Muscle layer of colon (tissue), 2 donors: Measurements from ENCODE around the gene ERCC8.

Experiments used
- H3K27ac ChIP-seq: one replicate; pipeline ENCODE4 v1.7.0; 2013; ENCODE audit warnings: low read depth, mild to moderate bottlenecking, low read length, moderate library complexity
- H3K27me3 ChIP-seq, 2 donors: one replicate each; pipeline ENCODE4 v1.7.0; 2013; ENCODE audit warnings: low read length in 2 of 2, mild to moderate bottlenecking in 2 of 2; ENCODE audit not compliant: insufficient read depth in 2 of 2, control insufficient read depth in 1 of 2
- H3K36me3 ChIP-seq: one replicate; pipeline ENCODE4 v1.7.0; 2013; ENCODE audit warnings: mild to moderate bottlenecking, low read length; ENCODE audit not compliant: insufficient read depth
- H3K4me1 ChIP-seq: one replicate; pipeline ENCODE4 v1.7.0; 2013; ENCODE audit warnings: mild to moderate bottlenecking, low read length; ENCODE audit not compliant: insufficient read depth
- H3K4me3 ChIP-seq, 2 donors: one replicate each; pipeline ENCODE4 v1.7.0; 2013; ENCODE audit warnings: low read length in 2 of 2, low read depth in 1 of 2, mild to moderate bottlenecking in 1 of 2, moderate library complexity in 1 of 2
- H3K9ac ChIP-seq: one replicate; pipeline ENCODE4 v1.7.0; 2013; ENCODE audit warnings: low read length
- H3K9me3 ChIP-seq: one replicate; pipeline ENCODE4 v1.7.0; 2013; ENCODE audit warnings: mild to moderate bottlenecking, low read length
- donor health status: abdominal sarcoma.
- donor health status: Adenocarcinoma of cecum.

ERCC8 gene

GRCh38 chr5:60916646-60917045 lies 28.2 kb downstream of the ERCC8 start:
- no peak overlapping the region for H3K4me3 ChIP-seq
- no peak overlapping the region for H3K9ac ChIP-seq
- no peaks in the 10 kb centered on the region for H3K4me1 ChIP-seq
- H3K27ac ChIP-seq = no peak overlapping the region
- H3K9me3 ChIP-seq = no peaks in the 10 kb centered on the region
- H3K36me3 ChIP-seq = no peaks in the 10 kb centered on the region
- H3K27me3 ChIP-seq = no peaks in the 10 kb centered on the region

DNA sequence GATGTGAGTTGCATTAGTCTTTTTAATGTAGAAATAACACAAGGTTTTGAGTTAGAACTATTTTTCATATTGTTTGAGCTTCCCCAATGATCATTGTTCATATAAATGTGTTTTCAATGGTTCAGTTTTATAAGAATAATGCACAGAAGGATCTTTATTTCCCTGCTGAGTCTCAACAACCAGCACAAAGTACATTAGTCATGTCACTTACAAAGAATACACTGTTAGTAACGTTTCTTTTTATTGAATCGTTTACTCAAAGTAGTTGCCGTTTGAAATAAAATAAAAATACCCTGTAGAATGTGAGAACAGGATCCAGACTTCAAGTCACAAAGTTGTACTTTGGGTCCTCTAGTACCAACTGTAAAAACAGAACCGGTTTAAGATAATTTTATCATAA lies 41.5 kb downstream of the ERCC8 start:
- no peaks in the 10 kb centered on the region for H3K4me1 ChIP-seq
- no peaks in the 10 kb centered on the region for H3K9me3 ChIP-seq
- no peaks in the 10 kb centered on the region for H3K36me3 ChIP-seq
- H3K27ac ChIP-seq = no peak overlapping the region
- no peak overlapping the region for H3K4me3 ChIP-seq
- H3K27me3 ChIP-seq = no peaks in the 10 kb centered on the region
- no peak overlapping the region for H3K9ac ChIP-seq

DNA sequence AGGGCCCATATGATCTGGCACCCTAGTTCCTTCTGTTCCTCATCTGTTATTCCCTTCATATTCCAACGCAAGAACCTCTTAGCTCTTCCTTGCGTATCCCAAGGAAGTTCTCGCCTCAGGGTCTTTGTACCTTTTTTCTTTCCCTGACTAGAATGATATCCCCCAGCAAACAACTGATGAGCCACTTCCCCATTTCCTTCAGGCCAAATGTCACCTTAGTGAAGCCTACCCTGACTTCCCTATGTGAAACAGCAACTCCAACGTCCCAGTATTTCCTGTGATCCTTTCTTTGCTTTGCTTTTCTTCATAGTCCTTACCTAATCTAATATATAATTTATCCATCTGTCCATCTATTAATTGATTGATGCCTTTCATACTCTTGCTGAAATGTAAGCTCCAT lies 47.9 kb downstream of the ERCC8 start:
- Histone ChIP-seq H3K4me3 (no peak overlapping the region), H3K9me3 (no peaks in the 10 kb centered on the region), H3K9ac (no peak overlapping the region), H3K27ac (no peak overlapping the region), H3K4me1 (no peaks in the 10 kb centered on the region), H3K27me3 (no peaks in the 10 kb centered on the region), H3K36me3 (peaks cover 6% of the 10 kb centered on the region)

DNA sequence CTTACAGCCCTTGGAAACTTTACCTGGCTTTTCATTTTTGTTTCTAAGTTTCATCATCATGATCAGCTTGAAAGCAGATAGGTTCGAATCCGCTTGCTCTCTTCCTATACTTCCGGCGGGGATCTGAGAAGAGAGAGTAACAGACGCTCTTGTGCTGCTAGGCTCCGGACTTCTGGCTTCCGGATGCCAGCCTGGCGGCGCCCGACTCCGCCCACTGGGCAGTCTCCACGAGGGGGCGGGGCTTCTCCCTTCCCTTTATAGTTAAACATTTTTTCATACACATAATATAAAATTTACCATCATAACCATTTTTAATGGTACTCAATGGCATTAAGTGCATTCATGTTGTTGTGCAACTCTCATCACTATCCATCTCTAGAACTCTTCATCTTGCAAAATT lies 51.3 kb downstream of the ERCC8 start:
- H3K4me1 ChIP-seq = no peaks in the 10 kb centered on the region
- H3K36me3 ChIP-seq = peaks cover 6% of the 10 kb centered on the region
- no peaks in the 10 kb centered on the region for H3K9me3 ChIP-seq
- H3K9ac ChIP-seq = no peak overlapping the region
- no peaks in the 10 kb centered on the region for H3K27me3 ChIP-seq
- H3K27ac ChIP-seq = no peak overlapping the region
- H3K4me3 ChIP-seq = no peak overlapping the region

GRCh38 chr5:60891667-60892066 lies 53.2 kb downstream of the ERCC8 start:
- no peaks in the 10 kb centered on the region for H3K27me3 ChIP-seq
- no peaks in the 10 kb centered on the region for H3K9me3 ChIP-seq
- H3K9ac ChIP-seq = no peak overlapping the region
- peaks cover under 1% of the 10 kb centered on the region for H3K36me3 ChIP-seq
- no peak overlapping the region for H3K27ac ChIP-seq
- H3K4me1 ChIP-seq = no peaks in the 10 kb centered on the region
- H3K4me3 ChIP-seq = no peak overlapping the region

DNA sequence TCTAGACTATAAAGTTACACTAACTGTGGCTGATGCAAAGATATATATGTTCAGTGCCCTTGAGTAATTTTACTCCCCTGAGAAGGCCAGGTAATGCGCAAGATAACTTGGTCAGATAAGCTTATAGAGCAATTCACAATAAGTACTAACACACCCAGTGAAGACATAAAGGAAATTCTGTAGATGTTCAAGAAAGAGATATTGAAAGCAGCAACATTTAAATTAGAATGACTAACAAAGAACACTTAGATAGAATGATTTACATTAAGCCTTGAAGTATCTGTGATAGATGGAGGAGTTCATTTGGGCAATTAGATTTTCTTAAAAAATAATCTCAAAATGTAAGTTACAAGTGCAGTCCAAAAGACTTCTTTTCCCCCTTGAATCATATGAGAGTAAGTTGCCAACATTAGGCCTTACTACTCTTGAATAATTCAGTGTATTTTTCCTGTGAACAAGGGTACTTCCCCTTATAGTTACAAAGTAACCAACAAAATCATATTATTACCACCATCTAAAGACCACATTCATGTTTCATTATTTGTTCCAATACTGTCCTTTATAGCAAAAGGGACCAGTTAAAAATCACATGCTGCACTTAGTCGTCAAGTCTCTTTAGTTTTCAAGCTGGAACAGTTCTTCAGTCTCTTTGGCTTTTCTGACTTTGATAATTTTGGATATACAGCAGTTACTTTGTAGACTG lies 56.4 kb downstream of the ERCC8 start:
- no peaks in the 10 kb centered on the region for H3K36me3 ChIP-seq
- H3K9ac ChIP-seq = no peak overlapping the region
- H3K4me1 ChIP-seq = no peaks in the 10 kb centered on the region
- no peaks in the 10 kb centered on the region for H3K9me3 ChIP-seq
- no peaks in the 10 kb centered on the region for H3K27me3 ChIP-seq
- H3K4me3 ChIP-seq = no peak overlapping the region
- H3K27ac ChIP-seq = no peak overlapping the region

DNA sequence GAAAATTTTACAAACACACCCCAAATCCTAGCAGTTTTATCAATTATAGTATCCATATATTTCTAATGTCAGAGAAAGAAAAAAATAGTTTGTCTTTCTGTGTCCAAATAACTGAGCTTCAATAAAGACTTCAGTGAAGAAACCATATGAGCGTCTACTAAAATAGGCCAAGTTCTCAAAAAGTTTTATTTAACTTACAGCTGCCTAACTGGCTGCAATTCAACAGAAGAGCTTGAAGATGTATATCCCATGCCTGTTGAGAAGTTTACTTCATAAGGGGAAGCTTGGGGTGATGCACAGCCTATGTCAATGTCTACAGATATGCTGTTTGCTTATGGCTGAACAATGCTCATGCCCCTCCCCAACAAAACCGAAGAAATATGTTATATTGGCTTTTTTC lies 57.1 kb downstream of the ERCC8 start:
- Histone ChIP-seq H3K27me3 (no peaks in the 10 kb centered on the region), H3K4me1 (no peaks in the 10 kb centered on the region), H3K27ac (no peak overlapping the region), H3K9me3 (no peaks in the 10 kb centered on the region), H3K36me3 (no peaks in the 10 kb centered on the region), H3K9ac (no peak overlapping the region), H3K4me3 (no peak overlapping the region)

DNA sequence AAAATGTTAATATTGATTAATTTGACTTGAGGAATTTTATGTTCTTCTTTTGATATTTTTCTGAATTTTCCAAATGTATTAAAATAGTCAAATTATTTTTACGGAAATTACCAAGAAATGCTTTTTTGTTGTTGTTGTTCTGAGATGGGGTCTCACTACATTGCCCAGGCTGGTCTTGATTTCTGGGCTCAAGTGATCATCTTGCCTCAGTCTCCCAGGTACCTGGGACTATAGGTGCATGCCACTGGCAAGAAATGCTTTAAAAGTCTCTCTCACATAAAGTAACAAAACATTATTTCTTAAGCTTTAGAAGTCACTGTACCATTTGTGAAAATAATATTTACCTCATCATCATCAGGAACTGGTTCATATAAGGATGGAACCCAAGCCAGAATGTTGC lies 57.8 kb downstream of the ERCC8 start:
- no peak overlapping the region for H3K9ac ChIP-seq
- no peaks in the 10 kb centered on the region for H3K36me3 ChIP-seq
- H3K9me3 ChIP-seq = no peaks in the 10 kb centered on the region
- no peaks in the 10 kb centered on the region for H3K4me1 ChIP-seq
- no peaks in the 10 kb centered on the region for H3K27me3 ChIP-seq
- no peak overlapping the region for H3K4me3 ChIP-seq
- no peak overlapping the region for H3K27ac ChIP-seq

GRCh38 chr5:60886158-60886557 lies 58.7 kb downstream of the ERCC8 start:
- no peaks in the 10 kb centered on the region for H3K4me1 ChIP-seq
- H3K27ac ChIP-seq = no peak overlapping the region
- no peaks in the 10 kb centered on the region for H3K36me3 ChIP-seq
- no peaks in the 10 kb centered on the region for H3K9me3 ChIP-seq
- no peaks in the 10 kb centered on the region for H3K27me3 ChIP-seq
- no peak overlapping the region for H3K4me3 ChIP-seq
- H3K9ac ChIP-seq = no peak overlapping the region

DNA sequence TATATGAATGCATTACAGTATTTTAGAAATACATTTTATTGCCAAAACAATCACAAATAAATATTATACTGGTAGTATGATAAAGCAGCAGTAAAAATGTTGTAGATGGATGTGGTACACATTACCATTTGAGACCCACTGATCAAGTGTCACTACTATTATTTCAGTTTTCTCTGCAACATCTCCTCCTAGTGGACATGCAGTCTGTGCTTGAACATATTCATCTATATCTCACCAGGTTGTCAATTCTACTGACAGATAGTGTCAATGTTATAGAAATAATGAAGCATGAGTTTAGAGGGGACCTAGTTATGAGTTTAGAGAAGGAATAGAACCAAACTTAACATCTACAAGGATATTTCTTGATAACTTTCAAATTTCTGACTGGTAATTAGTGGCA lies 61.6 kb downstream of the ERCC8 start:
- H3K27me3 ChIP-seq = no peaks in the 10 kb centered on the region
- no peaks in the 10 kb centered on the region for H3K9me3 ChIP-seq
- H3K4me1 ChIP-seq = no peaks in the 10 kb centered on the region
- H3K9ac ChIP-seq = no peak overlapping the region
- no peak overlapping the region for H3K4me3 ChIP-seq
- no peaks in the 10 kb centered on the region for H3K36me3 ChIP-seq
- no peak overlapping the region for H3K27ac ChIP-seq

DNA sequence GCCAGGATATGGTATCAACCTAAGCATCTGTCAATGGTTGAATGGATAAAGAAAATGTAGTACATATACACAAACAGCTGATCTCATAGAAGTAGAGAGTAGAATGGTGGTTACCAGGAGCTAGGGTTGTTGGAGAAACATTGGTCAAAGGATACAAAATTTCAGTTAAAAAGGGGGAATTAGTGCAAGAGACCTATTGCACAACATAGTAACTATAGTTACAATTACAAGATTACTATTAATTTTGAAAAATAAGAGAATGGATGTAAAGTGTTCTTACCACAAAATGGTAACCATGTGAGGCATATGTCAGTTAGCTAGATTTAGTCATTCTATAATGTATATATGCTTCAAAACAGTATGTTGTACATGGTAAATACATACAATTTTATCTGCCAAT lies 72.0 kb downstream of the ERCC8 start:
- H3K27ac ChIP-seq = no peak overlapping the region
- no peaks in the 10 kb centered on the region for H3K36me3 ChIP-seq
- no peaks in the 10 kb centered on the region for H3K9me3 ChIP-seq
- no peak overlapping the region for H3K9ac ChIP-seq
- no peaks in the 10 kb centered on the region for H3K27me3 ChIP-seq
- no peaks in the 10 kb centered on the region for H3K4me1 ChIP-seq
- no peak overlapping the region for H3K4me3 ChIP-seq

GRCh38 chr5:60870857-60871256 lies 74.0 kb downstream of the ERCC8 start:
- no peaks in the 10 kb centered on the region for H3K9me3 ChIP-seq
- H3K27ac ChIP-seq = no peak overlapping the region
- no peak overlapping the region for H3K9ac ChIP-seq
- H3K4me1 ChIP-seq = no peaks in the 10 kb centered on the region
- no peak overlapping the region for H3K4me3 ChIP-seq
- no peaks in the 10 kb centered on the region for H3K36me3 ChIP-seq
- H3K27me3 ChIP-seq = no peaks in the 10 kb centered on the region
